ENCODE data around the gene NKAIN2.
A peak's percentile ranks its signal among the peaks of the same experiment; 100 is the strongest.
"Not testable (repeated sequence)": the region's sequence is repeated elsewhere in the genome, so short reads cannot be mapped to it uniquely, and the experiment has no call there.

The NKAIN2 gene

GRCh38 chr6:124722141-124722878, 918.6 kb downstream of the NKAIN2 start:
- no peak for DNase-seq

GRCh38 chr6:124723671-124724070, 920.0 kb downstream of the NKAIN2 start:
- DNase-seq = no peak

GRCh38 chr6:124737804-124738203, 934.1 kb downstream of the NKAIN2 start:
- DNase-seq = not testable (repeated sequence)

GRCh38 chr6:124738482-124738881, 934.8 kb downstream of the NKAIN2 start:
- no peak for DNase-seq

- DNase-seq = no peak
Measured at GRCh38 chr6:124741341-124741740, 937.7 kb downstream of the NKAIN2 start.

- DNase-seq = no peak
Measured at GRCh38 chr6:124742971-124743370, 939.3 kb downstream of the NKAIN2 start.

- no peak for DNase-seq
Measured at GRCh38 chr6:124743420-124743819, 939.8 kb downstream of the NKAIN2 start.

- no peak for DNase-seq
Measured at GRCh38 chr6:124747349-124747748, 943.7 kb downstream of the NKAIN2 start.

GRCh38 chr6:124748778-124749177, 945.1 kb downstream of the NKAIN2 start:
- DNase-seq = no peak

GRCh38 chr6:124753001-124753400, 949.3 kb downstream of the NKAIN2 start:
- DNase-seq = no peak

- DNase-seq = no peak
Measured at GRCh38 chr6:124753562-124754105, 950.0 kb downstream of the NKAIN2 start.

GRCh38 chr6:124755321-124755720, 951.7 kb downstream of the NKAIN2 start:
- no peak for DNase-seq

GRCh38 chr6:124757560-124757959, 953.9 kb downstream of the NKAIN2 start:
- no peak for DNase-seq

- DNase-seq = no peak
Measured at GRCh38 chr6:124758663-124759062, 955.0 kb downstream of the NKAIN2 start.

GRCh38 chr6:124765280-124765679, 961.6 kb downstream of the NKAIN2 start:
- DNase-seq = no peak

GRCh38 chr6:124768224-124768623, 964.6 kb downstream of the NKAIN2 start:
- DNase-seq = no peak

- no peak for DNase-seq
Measured at GRCh38 chr6:124769811-124770544, 966.3 kb downstream of the NKAIN2 start.

- no peak for DNase-seq
Measured at GRCh38 chr6:124770784-124771183, 967.1 kb downstream of the NKAIN2 start.

GRCh38 chr6:124772733-124773319, 969.2 kb downstream of the NKAIN2 start:
- DNase-seq = no peak

GRCh38 chr6:124775121-124775520, 971.5 kb downstream of the NKAIN2 start:
- DNase-seq = no peak

- no peak for DNase-seq
Measured at GRCh38 chr6:124777863-124778262, 974.2 kb downstream of the NKAIN2 start.

GRCh38 chr6:124780623-124781022, 977.0 kb downstream of the NKAIN2 start:
- DNase-seq = peak; percentile 3

- DNase-seq = no peak
Measured at GRCh38 chr6:124783344-124783743, 979.7 kb downstream of the NKAIN2 start.

GRCh38 chr6:124791156-124791555, 987.5 kb downstream of the NKAIN2 start:
- no peak for DNase-seq
